ENCODE results near the gene SOX14. TPM values are rescaled to one million over a fixed set of nuclear protein-coding genes. Genes with fewer than 3 reads are reported as not detected.

Gene SOX14
- total RNA-seq, 2 donors from 2014 or later = not detected

GRCh38 chr3:137743608-137744007 is 20.5 kb upstream of the SOX14 start:
- intact Hi-C loops (cut with DNase I) = no loop called here

GRCh38 chr3:137746808-137747207 is 17.3 kb upstream of the SOX14 start:
- DNase-seq = no peak
- Histone ChIP-seq H3K4me1 (no peaks in the 10 kb centered on the region), H3K36me3 (replicated peaks in 1 of 2; ENCODE audit: insufficient read depth in 1 of 2, low read depth in 2 of 2) (no peaks in the 10 kb centered on the region), H3K9me3 (no peaks in the 10 kb centered on the region), H3K4me3 (no peak overlapping the region), H3K27me3 (no peaks in the 10 kb centered on the region), H3K27ac (no peak overlapping the region)
- ATAC-seq = no peak
- 18 to 27% methylated on average over 3 of the region's 3 CpGs for WGBS, 2 donors
- intact Hi-C loops (cut with DNase I) = no loop called here
- no peak for TF ChIP-seq CTCF (IDR thresholded peaks at IDR 0.05)
- no peak for TF ChIP-seq POLR2A (IDR thresholded peaks at IDR 0.05)

More at GRCh38 chr3:137743608-137744007, 20.5 kb upstream of the SOX14 start:
- ATAC-seq (no peak), DNase-seq (no peak)
- H3K27ac ChIP-seq = no peak overlapping the region
- H3K27me3 ChIP-seq = no peaks in the 10 kb centered on the region
- 58 to 68% methylated on average over 2 of the region's 2 CpGs for WGBS, 2 donors
- H3K4me1 ChIP-seq = no peaks in the 10 kb centered on the region
- H3K9me3 ChIP-seq = no peaks in the 10 kb centered on the region
- TF ChIP-seq POLR2A (IDR thresholded peaks at IDR 0.05) (no peak), CTCF (IDR thresholded peaks at IDR 0.05) (no peak)
- H3K36me3 ChIP-seq (replicated peaks in 1 of 2; ENCODE audit: insufficient read depth in 1 of 2, low read depth in 2 of 2) = no peaks in the 10 kb centered on the region
- H3K4me3 ChIP-seq = no peak overlapping the region

- no peak overlapping the region for H3K27ac ChIP-seq
- 10 to 20% methylated on average over 7 to 8 of the region's 8 CpGs for WGBS, 2 donors
Measured at GRCh38 chr3:137759505-137759904, 4.6 kb upstream of the SOX14 start.

GRCh38 chr3:137760341-137761098 is 3.6 kb upstream of the SOX14 start:
- ATAC-seq (no peak), DNase-seq (no peak)
- no peaks in the 10 kb centered on the region for H3K9me3 ChIP-seq
- H3K27ac ChIP-seq = no peak overlapping the region
- H3K36me3 ChIP-seq (replicated peaks in 1 of 2; ENCODE audit: insufficient read depth in 1 of 2, low read depth in 2 of 2) = no peaks in the 10 kb centered on the region
- H3K27me3 ChIP-seq = peaks cover 0 to 17% of the 10 kb centered on the region in 2 donors
- peaks cover 28% of the 10 kb centered on the region for H3K4me1 ChIP-seq
- WGBS, 2 donors = 3 to 4% methylated on average over 27 to 28 of the region's 28 CpGs
- TF ChIP-seq CTCF (IDR thresholded peaks at IDR 0.05) (no peak), POLR2A (IDR thresholded peaks at IDR 0.05) (no peak)
- intact Hi-C loops (cut with DNase I) = no loop called here
- H3K4me3 ChIP-seq = no peak overlapping the region

More at GRCh38 chr3:137759505-137759904, 4.6 kb upstream of the SOX14 start:
- Histone ChIP-seq H3K4me1 (peaks cover 18% of the 10 kb centered on the region), H3K27me3 (peaks cover 0 to 9% of the 10 kb centered on the region in 2 donors), H3K4me3 (no peak overlapping the region), H3K36me3 (replicated peaks in 1 of 2; ENCODE audit: insufficient read depth in 1 of 2, low read depth in 2 of 2) (no peaks in the 10 kb centered on the region), H3K9me3 (no peaks in the 10 kb centered on the region)
- ATAC-seq = no peak
- no peak for DNase-seq
- TF ChIP-seq CTCF (IDR thresholded peaks at IDR 0.05) (no peak), POLR2A (IDR thresholded peaks at IDR 0.05) (no peak)
- intact Hi-C loops (cut with DNase I) = no loop called here

GRCh38 chr3:137761099-137761562 is 3.0 kb upstream of the SOX14 start:
- TF ChIP-seq POLR2A (IDR thresholded peaks at IDR 0.05) (no peak), CTCF (IDR thresholded peaks at IDR 0.05) (no peak)
- Histone ChIP-seq H3K27me3 (peaks cover 0 to 20% of the 10 kb centered on the region in 2 donors), H3K4me3 (no peak overlapping the region), H3K27ac (no peak overlapping the region), H3K9me3 (no peaks in the 10 kb centered on the region), H3K36me3 (replicated peaks in 1 of 2; ENCODE audit: insufficient read depth in 1 of 2, low read depth in 2 of 2) (no peaks in the 10 kb centered on the region), H3K4me1 (peaks cover 28% of the 10 kb centered on the region)
- DNase-seq = no peak
- intact Hi-C loops (cut with DNase I) = no loop called here
- ATAC-seq = no peak
- WGBS, 2 donors = 2 to 5% methylated on average over 22 to 24 of the region's 24 CpGs
